B cell (primary cell): ENCODE measurements around the gene DZANK1. TPM values are rescaled to one million over a fixed set of nuclear protein-coding genes. Genes with fewer than 3 reads are reported as not detected.

Source experiments
- ATAC-seq: fragments of 200-7000 bp; cut with Tn5 transposase; one replicate; pipeline ENCODE4 v1.10.0; 2021; ENCODE audit warnings: low read depth, mild to moderate bottlenecking, moderate number of reproducible peaks, moderate library complexity
- CTCF ChIA-PET: fragments of 350-600 bp; sonication (Branson Sonifier 250); formaldehyde crosslinking; loops from one replicate; lab custom pipeline; 2021; ENCODE audit warnings: antibody characterized with exemption, inconsistent platforms; lab: Charles Lee
- POLR2A ChIA-PET: fragments of 350-600 bp; sonication (Branson Sonifier 250); formaldehyde crosslinking; loops from one replicate; lab custom pipeline; 2021; ENCODE audit warnings: antibody characterized with exemption; lab: Charles Lee
- DNase-seq: peaks from one replicate; pipeline ENCODE4 v3.0.0; 2013
- H2AFZ ChIP-seq: 2 replicates; pipeline ENCODE4 v1.6.1; 2012; ENCODE audit warnings: mild to moderate bottlenecking, low read depth, low read length; ENCODE audit not compliant: insufficient read depth, poor library complexity, severe bottlenecking
- H3K27ac ChIP-seq, 2 donors: 1 replicate in 1 of 2; 2 replicates in 1 of 2; pipeline ENCODE4 v1.5.1; 2012 to 2013; ENCODE audit warnings: low read length in 2 of 2, mild to moderate bottlenecking in 2 of 2, moderate library complexity in 1 of 2
- H3K27me3 ChIP-seq, 4 experiments: fragments of 200-600 bp in 1 of 4; sonication (generic) in 1 of 4; replicated peaks in 1 of 4; 1 replicate in 2 of 4; 2 replicates in 2 of 4; pipeline versions ENCODE4 v1.6.1 to v1.7.0; 2013 to 2016; ENCODE audit warnings: low read length in 3 of 4, mild to moderate bottlenecking in 2 of 4, mixed read lengths in 1 of 4, moderate library complexity in 1 of 4; ENCODE audit not compliant: insufficient read depth in 4 of 4, control insufficient read depth in 3 of 4; ENCODE audit errors: control extremely low read depth in 1 of 4
- H3K36me3 ChIP-seq, 2 experiments: replicated peaks in 1 of 2; 1 replicate in 1 of 2; 2 replicates in 1 of 2; pipeline versions ENCODE4 v1.6.1 to v1.7.1; 2013; ENCODE audit warnings: low read length in 1 of 2; ENCODE audit not compliant: insufficient read depth in 2 of 2, control insufficient read depth in 1 of 2; ENCODE audit errors: control extremely low read depth in 1 of 2, extremely low read depth in 1 of 2
- H3K4me1 ChIP-seq, 2 donors: fragments of 200-600 bp in 1 of 2; sonication (generic) in 1 of 2; 1 replicate in 1 of 2; 2 replicates in 1 of 2; pipeline versions ENCODE4 v1.5.1 to v1.6.1; 2013 to 2017; ENCODE audit warnings: low read length in 2 of 2; ENCODE audit not compliant: control insufficient read depth in 2 of 2, insufficient read depth in 2 of 2
- H3K4me2 ChIP-seq: replicated peaks from 2 replicates; pipeline ENCODE3; 2012; ENCODE audit warnings: mild to moderate bottlenecking, low read depth, low read length; ENCODE audit not compliant: poor library complexity, severe bottlenecking
- H3K4me3 ChIP-seq, 5 experiments: fragments of 200-600 bp in 1 of 5; sonication (generic) in 1 of 5; 1 replicate in 3 of 5; 2 replicates in 2 of 5; pipeline versions ENCODE4 v1.5.1 to v1.7.0; 2011 to 2016; ENCODE audit warnings: low read length in 4 of 5, mild to moderate bottlenecking in 4 of 5, low read depth in 2 of 5, control low read depth in 1 of 5, moderate library complexity in 1 of 5; ENCODE audit not compliant: insufficient read depth in 1 of 5; ENCODE audit errors: control extremely low read depth in 1 of 5, extremely low read depth in 1 of 5
- H3K79me2 ChIP-seq: fragments of 200-600 bp; sonication (generic); one replicate; pipeline ENCODE4 v1.6.0; 2016; ENCODE audit warnings: low read length; ENCODE audit not compliant: control insufficient read depth, insufficient read depth
- H3K9ac ChIP-seq: fragments of 200-600 bp; sonication (generic); 2 replicates; pipeline ENCODE4 v1.6.1; 2017; ENCODE audit warnings: mild to moderate bottlenecking, low read length, moderate library complexity
- H3K9me3 ChIP-seq, 3 donors: one replicate each; pipeline versions ENCODE4 v1.6.1 to v1.7.1; 2013; ENCODE audit warnings: low read length in 2 of 3; ENCODE audit not compliant: control insufficient read depth in 2 of 3, insufficient read depth in 1 of 3; ENCODE audit errors: control extremely low read depth in 1 of 3
- H4K20me1 ChIP-seq: 2 replicates; pipeline ENCODE4 v1.6.0; 2012; ENCODE audit warnings: mild to moderate bottlenecking, low read length; ENCODE audit not compliant: insufficient read depth, control insufficient read depth, poor library complexity, severe bottlenecking
- H3K27ac Mint-ChIP-seq: one replicate; pipeline ENCODE4 v1.8.0; 2021; ENCODE audit warnings: mixed read lengths
- H3K27me3 Mint-ChIP-seq: one replicate; pipeline ENCODE4 v1.8.0; 2021; ENCODE audit warnings: mixed read lengths
- H3K4me1 Mint-ChIP-seq: one replicate; pipeline ENCODE4 v1.8.0; 2021; ENCODE audit warnings: mixed read lengths
- H3K4me3 Mint-ChIP-seq: one replicate; pipeline ENCODE4 v1.8.0; 2021; ENCODE audit warnings: mixed read lengths
- H3K9me3 Mint-ChIP-seq: one replicate; pipeline ENCODE4 v1.8.0; 2022; ENCODE audit warnings: mixed read lengths; ENCODE audit not compliant: insufficient read depth
- CTCF ChIP-seq: fragments of 200-600 bp; IDR thresholded peaks from one replicate; pipeline ENCODE4 v1.8.0; 2022; ENCODE audit warnings: antibody characterized with exemption, mild to moderate bottlenecking
- EZH2 ChIP-seq: IDR thresholded peaks from 2 replicates; pipeline ENCODE4 v1.6.1; 2012; ENCODE audit warnings: borderline replicate concordance, low read depth, mild to moderate bottlenecking, moderate library complexity, low read length; ENCODE audit not compliant: insufficient read depth, poor library complexity, severe bottlenecking
- WGBS: methylation state at CpG from one replicate; pipeline ENCODE4 v1.1.5; 2013; ENCODE audit warnings: missing lambda C conversion rate; ENCODE audit not compliant: insufficient coverage; 5-methylcytosine and 5-hydroxymethylcytosine counted together
- intact Hi-C: fragments of 100-400 bp; cut with micrococcal nuclease; formaldehyde crosslinking; loops from one replicate; pipeline ENCODE4 v1.10.0; 2022
- polyA minus RNA-seq: library from RNA; depleted of rRNA, polyadenylated mRNA; stranded (reverse); fragments of >200 nt; gene quantifications from 2 replicates; pipeline ENCODE4 v1.2.3, GENCODE V29; 2012
- polyA plus RNA-seq: library from polyadenylated mRNA; depleted of rRNA; stranded (reverse); fragments of >200 nt; gene quantifications from 2 replicates; pipeline ENCODE4 v1.2.3, GENCODE V29; 2012
- total RNA-seq, 2 donors: library from RNA; stranded (reverse); fragments of 120-200 nt in 1 of 2; gene quantifications; 1 replicate in 1 of 2; 2 replicates in 1 of 2; pipeline versions ENCODE4 v1.2.3 to v1.2.4, GENCODE V29; 2013 to 2022

Gene DZANK1
- total RNA-seq: 5.6 TPM in 2 replicates
- total RNA-seq (2013): 3.9 TPM
- polyA plus RNA-seq: 2.8 and 4.2 TPM in 2 replicates
- polyA minus RNA-seq: 1.5 and 2.6 TPM in 2 replicates

DNA sequence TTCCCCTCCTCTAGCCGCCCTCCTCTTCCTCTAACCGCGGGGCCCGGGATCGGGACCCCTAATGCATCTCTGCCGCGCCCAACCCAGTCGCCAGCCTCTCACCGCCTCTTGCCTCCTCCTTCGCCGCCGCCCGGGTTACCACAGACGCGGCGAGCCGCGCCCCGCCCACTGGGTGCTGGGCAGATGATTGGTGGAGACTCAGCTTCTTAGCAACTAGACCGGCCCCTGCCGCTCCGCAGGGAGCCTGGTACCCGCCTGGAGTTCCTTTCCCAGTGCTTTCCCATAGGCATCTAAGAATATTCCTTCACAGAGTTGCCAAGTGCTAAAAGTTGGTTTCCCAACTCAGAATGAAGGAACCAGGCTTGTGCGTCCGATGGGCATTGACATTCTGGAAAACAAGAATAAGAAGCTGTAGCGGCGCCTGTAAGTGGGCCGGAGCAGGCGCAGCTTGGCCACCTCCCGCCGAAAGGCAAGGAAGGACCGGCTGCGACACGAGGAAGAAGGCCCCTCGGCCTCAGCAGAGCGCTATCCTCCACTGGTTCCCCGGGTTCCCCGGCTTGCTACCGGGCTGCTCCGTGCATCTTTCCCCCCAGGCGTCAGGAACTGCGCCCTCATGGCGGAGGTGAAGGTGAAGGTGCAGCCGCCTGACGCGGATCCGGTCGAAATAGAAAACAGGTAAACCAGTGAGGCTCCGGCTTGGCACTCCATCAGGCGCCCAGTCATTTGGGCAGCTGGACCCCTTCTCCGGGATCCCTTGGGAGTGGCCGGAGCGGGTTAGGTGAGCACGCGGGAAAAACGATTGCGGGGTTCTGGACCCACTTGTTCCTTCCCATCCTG, at the start of gene DZANK1, which contains the start of gene POLR3F:
TSS of gene DZANK1 (minus strand) at position 137 of the 837 bp plus-strand sequence. CDS start 1,672 bp downstream, outside the sequence.
TSS of gene POLR3F (plus strand) at position 497 of the 837 bp plus-strand sequence. CDS start at position 614, 117 bp downstream.
- Histone ChIP-seq H4K20me1 (no peaks in the 10 kb centered on the region), H3K4me1 (peaks cover 12 to 15% of the 10 kb centered on the region in 2 donors), H3K27me3 (no peaks in the 10 kb centered on the region), H2AFZ (peak within 1 kb of the TSS; percentile 89), H3K36me3 (peaks cover 0 to 11% of the 10 kb centered on the region in 2 experiments), H3K9me3 (no peaks in the 10 kb centered on the region), H3K4me2 (peak within 1 kb of the TSS; percentile 83), H3K4me3 (peak within 1 kb of the TSS; percentile 54 to 97 (median 85)), H3K79me2 (peaks cover 12% of the 10 kb centered on the region), H3K9ac (peak within 1 kb of the TSS; percentile 90), H3K27ac (peak within 1 kb of the TSS; percentile 39 to 81)
- WGBS: under 1% methylated on average over 57 of the region's 57 CpGs
- no peak for TF ChIP-seq EZH2
- TF ChIP-seq CTCF: no peak
- H3K4me1 Mint-ChIP-seq: peaks cover 25% of the 10 kb centered on the region
- no peaks in the 10 kb centered on the region for H3K27me3 Mint-ChIP-seq
- H3K9me3 Mint-ChIP-seq: no peaks in the 10 kb centered on the region
- CTCF ChIA-PET: interaction anchor here (1.0 to 2.4 kb wide), 6 partner anchors 8 to 179 kb away, joined by 3 to 20 read pairs (median 4); partner anchors contain the start of genes RBBP9, SEC23B and ZNF133
- DNase-seq (peak; percentile 94), ATAC-seq (peak; percentile 95)
- H3K4me3 Mint-ChIP-seq: peak within 1 kb of the TSS; percentile 97
- intact Hi-C loops: loop anchor here (1.0 to 10.0 kb wide), 9 partner anchors 30 to 1895 kb away; partner anchors contain the start of genes KIF16B, MGME1, NAA20 and RBBP9
- POLR2A ChIA-PET: interaction anchor here (0.8 to 2.2 kb wide), 7 partner anchors 30 to 962 kb away, joined by 3 to 26 read pairs (median 4); partner anchors contain the start of genes KAT14, PET117, RBBP9 and SEC23B
- peak within 1 kb of the TSS; percentile 97 for H3K27ac Mint-ChIP-seq
